ENCODE measurements around the gene ARHGAP26.

The ARHGAP26 gene

DNA sequence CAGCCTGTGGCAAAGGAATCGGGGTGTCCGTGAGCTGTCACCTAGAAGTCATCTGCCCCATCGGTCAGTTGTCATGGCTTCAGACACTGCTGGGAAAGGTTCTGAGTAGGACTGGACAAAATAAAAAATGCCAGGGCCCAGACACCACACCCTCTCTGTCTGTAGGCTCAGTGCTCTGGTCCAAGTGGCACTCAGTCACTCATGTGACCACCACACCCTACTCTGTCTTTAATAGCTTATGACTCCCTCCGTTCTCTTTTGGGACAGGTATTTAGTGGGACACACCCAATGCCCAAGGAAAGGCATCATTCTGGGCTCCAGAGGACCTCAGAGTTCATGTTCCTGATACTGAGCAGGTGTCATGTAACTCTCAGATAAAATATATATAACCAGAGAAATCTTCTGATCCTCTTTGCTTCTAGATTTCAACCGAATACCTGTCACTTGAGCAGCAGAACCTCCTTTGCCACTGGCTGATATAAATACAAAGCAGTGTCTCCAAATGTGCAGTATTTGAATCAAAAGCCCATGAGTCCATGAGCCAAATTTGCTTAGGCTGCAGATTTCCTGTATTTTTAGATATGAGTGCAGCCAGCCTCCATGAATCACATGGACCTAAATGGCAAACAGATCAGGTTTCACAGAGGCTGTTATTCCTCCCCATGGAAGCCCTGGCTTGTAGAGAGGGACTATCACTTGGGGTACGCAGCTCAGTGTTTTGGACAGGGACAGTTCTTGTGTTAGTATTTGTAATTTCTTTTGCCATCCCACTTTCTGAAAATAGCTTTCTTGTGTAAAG, 272.0 kb downstream of the ARHGAP26 start:
- DNase-seq (ENCODE audit: extremely low spot score, insufficient read length, low read depth) (no peak), FAIRE-seq (no peak)

GRCh38 chr5:143044265-143044664, 274.1 kb downstream of the ARHGAP26 start:
- DNase-seq (ENCODE audit: extremely low spot score, insufficient read length, low read depth) = no peak
- no peak for FAIRE-seq

DNA sequence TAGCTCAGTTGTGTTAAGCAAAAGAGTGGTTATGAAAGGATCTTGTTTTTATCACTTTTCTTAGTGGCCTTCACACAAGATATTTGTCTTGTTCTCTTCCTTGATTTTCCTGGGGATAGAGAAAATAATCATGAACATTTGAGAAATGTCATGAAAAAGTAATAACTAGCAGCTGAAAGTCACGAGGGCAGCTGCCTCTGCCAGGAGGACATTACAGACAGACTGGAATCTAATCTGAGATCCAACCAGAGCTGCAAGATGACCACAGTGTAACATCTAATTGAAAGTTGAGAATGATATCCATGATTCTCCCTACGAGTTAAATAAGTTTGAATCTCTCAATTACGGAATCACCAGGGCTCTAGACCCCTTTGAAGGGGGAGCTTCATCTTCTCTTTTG, 274.9 kb downstream of the ARHGAP26 start:
- FAIRE-seq (no peak), DNase-seq (ENCODE audit: extremely low spot score, insufficient read length, low read depth) (no peak)

DNA sequence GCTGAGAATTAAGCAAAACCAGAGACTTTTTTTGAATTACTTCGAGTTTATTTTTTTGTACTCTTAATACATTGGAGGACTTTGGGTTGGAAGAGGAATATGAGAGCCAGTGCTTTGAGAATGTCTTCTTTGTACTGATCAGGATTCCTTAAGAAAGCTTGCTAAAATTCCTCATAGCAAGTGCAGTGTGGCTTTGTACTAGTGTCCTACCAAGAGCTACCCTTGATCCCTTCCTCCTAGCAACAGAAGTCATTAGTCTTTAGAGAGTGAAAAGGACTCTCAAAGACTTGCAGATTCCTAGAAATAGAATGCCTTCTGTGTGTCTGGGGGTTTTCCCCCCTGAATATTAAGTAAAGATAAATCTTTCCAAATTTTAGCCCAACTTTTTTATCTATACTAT, 276.1 kb downstream of the ARHGAP26 start:
- no peak for FAIRE-seq

DNA sequence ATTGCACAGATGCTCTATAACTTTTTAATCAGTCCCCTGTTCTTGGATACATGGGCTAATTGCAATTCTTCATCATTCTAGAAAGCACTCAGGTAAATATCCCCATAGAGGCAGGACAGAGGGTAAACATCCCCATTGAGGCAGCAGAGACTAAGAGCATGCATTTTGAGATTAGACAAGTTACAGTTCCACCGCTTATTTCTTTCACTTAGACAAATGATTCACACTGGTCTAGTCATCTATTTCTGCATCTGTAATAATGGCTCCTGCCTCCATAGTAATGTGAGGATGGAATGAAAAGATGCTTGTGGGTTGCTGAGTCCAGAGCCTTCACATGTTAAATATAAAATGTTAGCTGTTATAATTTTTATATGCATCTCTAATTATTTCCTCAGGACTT, 276.9 kb downstream of the ARHGAP26 start:
- FAIRE-seq = peak; percentile 15
- no peak for DNase-seq (ENCODE audit: extremely low spot score, insufficient read length, low read depth)

More for the DNA sequence above, 276.1 kb downstream of the ARHGAP26 start:
- DNase-seq (ENCODE audit: extremely low spot score, insufficient read length, low read depth) = no peak

GRCh38 chr5:143050183-143050582, 280.0 kb downstream of the ARHGAP26 start:
- no peak for FAIRE-seq

GRCh38 chr5:143051244-143052058, 281.3 kb downstream of the ARHGAP26 start:
- no peak for DNase-seq (ENCODE audit: extremely low spot score, insufficient read length, low read depth)
- FAIRE-seq = peak; percentile 81

More at GRCh38 chr5:143050183-143050582, 280.0 kb downstream of the ARHGAP26 start:
- no peak for DNase-seq (ENCODE audit: extremely low spot score, insufficient read length, low read depth)

- FAIRE-seq = peak; percentile 80
- DNase-seq (ENCODE audit: extremely low spot score, insufficient read length, low read depth) = no peak
Observed at GRCh38 chr5:143052967-143053682, 282.9 kb downstream of the ARHGAP26 start.

DNA sequence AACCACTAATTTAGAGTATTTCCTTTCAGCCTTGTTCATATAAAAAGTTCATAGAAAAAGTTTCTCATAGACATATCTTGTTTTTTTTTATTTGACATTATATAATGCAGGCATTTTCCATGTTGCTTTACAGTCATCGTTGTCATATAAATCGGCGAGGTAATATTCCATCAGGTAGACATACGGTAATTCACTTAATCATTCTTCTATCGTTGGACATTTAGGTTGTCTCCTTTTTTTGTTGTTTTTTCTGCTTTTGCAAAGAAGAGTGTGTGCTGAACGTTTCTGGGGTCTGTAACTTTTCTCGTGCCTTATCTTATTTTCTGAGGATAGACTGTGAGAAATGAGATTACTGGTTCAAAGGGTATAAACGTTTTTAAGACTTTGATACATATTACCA, 283.6 kb downstream of the ARHGAP26 start:
- no peak for DNase-seq (ENCODE audit: extremely low spot score, insufficient read length, low read depth)
- FAIRE-seq = no peak

DNA sequence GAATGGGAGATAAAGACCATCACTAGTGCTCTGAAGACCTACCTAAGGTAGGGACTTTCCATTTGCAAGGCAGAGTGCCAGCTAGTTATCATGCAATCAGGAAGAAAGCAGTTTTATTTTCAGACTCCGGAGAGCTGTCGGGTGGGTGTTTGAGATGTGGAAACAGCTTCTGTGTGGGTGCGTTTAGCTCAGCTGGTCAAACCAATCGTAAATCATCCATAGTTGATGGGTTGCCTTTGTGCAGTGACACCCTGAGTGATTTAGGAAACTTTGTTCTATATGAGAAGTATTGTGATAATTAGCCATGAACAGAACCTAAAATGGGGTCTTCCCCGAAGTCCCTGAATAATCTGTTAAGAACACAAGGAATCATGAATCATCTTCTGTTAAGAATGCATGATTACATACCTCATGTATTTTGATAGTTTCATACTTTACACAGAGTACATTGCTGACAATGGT, 284.3 kb downstream of the ARHGAP26 start:
- no peak for DNase-seq (ENCODE audit: extremely low spot score, insufficient read length, low read depth)
- FAIRE-seq = peak; percentile 97

- DNase-seq (ENCODE audit: extremely low spot score, insufficient read length, low read depth) (no peak), FAIRE-seq (peak; percentile 35)
Observed at GRCh38 chr5:143055596-143056338, 285.6 kb downstream of the ARHGAP26 start.

DNA sequence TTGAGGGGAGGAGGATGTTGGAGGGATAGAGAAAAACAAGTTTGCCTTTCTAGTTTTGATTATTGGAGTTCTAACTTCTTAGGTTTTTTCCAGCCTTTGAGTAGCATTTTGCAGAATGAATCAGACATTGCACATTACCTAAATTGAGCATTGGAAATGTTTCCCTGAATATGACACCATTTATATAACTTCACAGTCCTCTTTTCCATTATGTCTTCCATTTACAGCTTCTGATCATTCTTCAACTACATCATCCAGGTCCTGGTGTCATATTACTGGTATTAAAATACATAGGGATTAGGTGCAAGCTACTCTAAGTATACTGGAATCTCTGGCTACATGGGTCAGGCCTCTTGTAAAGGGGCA, 286.1 kb downstream of the ARHGAP26 start:
- DNase-seq (ENCODE audit: extremely low spot score, insufficient read length, low read depth) (no peak), FAIRE-seq (no peak)

- no peak for FAIRE-seq
- no peak for DNase-seq (ENCODE audit: extremely low spot score, insufficient read length, low read depth)
Observed at GRCh38 chr5:143056792-143057579, 286.8 kb downstream of the ARHGAP26 start.

DNA sequence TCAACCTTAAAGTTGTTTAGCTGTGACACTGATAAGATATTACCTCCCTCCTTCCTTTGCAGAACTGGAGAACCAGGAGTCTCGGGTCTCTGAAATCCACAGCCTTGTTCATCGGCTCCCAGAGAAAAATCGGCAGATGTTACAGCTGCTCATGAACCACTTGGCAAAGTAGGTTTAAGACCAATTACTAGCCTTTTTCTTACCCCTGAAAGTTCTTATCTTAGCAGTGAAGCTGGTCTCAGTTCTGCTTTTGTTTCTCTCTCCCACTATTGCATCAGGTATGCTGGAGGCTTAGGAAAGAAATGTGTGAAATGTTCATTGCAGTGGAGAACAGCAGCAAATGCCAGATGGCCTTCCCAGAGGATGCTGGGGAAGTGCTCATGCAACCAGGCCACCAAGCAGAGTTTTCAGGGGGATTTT, 287.4 kb downstream of the ARHGAP26 start:
- DNase-seq (ENCODE audit: extremely low spot score, insufficient read length, low read depth) = no peak
- peak; percentile 96 for FAIRE-seq

DNA sequence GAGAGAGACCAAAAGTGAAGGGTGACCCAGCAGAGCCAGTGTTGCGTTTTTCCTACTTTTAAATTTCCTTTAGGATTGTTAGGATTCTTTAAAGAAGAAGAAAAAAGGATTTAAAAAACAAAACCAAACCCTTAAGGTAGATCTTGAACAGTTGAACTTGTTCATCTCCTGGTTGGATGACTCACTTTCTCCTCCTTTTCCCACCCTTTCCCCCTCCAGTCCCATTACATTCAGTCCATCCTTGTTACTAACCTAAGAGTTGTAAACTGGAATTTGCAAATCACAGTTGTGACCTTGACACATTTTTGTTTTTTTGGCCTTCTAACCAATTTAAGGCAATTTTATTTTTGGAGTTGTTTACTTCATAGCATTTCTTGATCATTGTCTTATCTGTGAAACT, 289.2 kb downstream of the ARHGAP26 start:
- DNase-seq (ENCODE audit: extremely low spot score, insufficient read length, low read depth) (no peak), FAIRE-seq (peak; percentile 35)

DNA sequence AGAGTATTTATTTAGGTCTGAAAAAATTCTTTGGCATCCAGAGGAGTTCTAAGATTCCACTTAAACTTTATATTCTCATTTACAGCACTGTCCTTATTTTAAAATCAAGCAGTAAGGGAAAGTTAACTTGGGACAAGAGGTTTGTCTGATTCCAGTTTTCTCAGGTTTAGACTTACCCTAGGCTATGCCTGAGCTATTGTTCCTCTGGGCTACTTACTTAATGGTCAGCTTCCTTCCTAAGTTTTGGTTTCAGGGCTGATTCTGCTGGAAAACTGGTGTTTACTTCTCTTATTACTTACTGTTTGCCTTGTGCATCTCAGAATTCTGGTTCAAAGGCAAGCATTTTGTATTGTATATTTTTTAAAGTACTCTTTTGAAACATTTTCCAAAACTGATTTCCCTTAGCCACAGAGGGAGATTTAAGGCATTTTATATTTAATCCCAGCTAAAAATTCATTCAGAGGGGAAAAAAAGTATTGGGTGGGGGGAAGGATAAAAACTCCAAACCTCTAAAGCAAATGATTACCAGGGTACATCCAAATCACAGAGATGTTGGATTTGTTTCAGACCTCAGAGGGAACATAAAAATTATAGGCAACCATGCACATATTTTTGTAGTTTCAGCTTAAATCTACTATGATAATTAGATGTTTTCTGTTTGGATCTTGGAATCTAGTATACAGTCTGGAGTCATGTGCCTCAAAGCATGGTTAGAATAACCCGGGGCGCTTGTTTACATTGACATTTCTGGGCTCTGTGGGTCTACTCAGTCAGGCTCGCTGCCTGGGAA, 290.0 kb downstream of the ARHGAP26 start:
- FAIRE-seq (no peak), DNase-seq (ENCODE audit: extremely low spot score, insufficient read length, low read depth) (no peak)

DNA sequence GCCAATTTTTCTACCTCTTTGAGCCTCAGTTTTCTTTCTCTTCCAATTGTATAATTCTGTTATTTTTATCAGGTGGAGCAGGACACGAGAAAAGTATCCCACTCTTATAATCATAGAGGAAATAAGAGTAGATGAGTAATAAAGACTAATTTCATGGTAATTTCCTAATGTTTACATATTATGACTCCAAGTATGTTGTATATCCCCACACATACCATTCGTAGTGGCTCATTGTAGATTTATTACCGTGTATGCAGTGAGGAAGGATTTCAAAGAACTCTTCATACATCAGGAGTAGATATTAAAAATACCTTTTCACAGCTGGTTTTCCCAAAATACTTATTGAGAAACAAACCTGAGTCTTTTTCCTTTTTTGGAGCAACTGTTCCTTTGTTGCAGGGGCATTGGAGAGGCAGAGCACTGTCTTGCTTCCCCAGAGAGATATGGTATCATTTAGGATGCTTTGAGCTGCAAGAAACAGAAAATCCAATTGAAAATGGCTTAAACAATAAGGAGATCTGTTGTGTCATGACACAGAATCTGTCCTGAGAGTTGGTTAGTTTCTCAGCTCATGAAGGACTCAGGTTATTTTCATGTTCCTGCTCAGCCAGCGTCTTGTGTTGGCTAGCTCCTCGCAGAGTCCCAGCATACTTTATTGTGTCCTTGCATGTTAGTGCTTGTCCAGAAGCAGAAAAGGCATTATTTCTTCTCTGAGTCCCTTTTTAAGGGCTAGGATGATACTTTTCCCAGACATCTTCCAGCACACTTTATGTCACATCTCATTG, 291.2 kb downstream of the ARHGAP26 start:
- DNase-seq (ENCODE audit: extremely low spot score, insufficient read length, low read depth) (no peak), FAIRE-seq (no peak)

GRCh38 chr5:143062379-143062778, 292.2 kb downstream of the ARHGAP26 start:
- FAIRE-seq (no peak), DNase-seq (ENCODE audit: extremely low spot score, insufficient read length, low read depth) (no peak)
